H1 (cell line): ENCODE data around the gene CNN3. TPM values are rescaled to one million over a fixed set of nuclear protein-coding genes. Genes with fewer than 3 reads are reported as not detected.

Source experiments
- CTCF ChIA-PET: fragments of 300-600 bp; sonication (Branson Sonifier 250); formaldehyde crosslinking; loops from one replicate; lab custom pipeline; 2021; ENCODE audit not compliant: partially characterized antibody; lab: Charles Lee
- POLR2A ChIA-PET: fragments of 300-600 bp; sonication (Branson Sonifier 250); formaldehyde crosslinking; loops from one replicate; lab custom pipeline; 2021; ENCODE audit warnings: inconsistent platforms; ENCODE audit not compliant: partially characterized antibody; lab: Charles Lee
- DNase-seq, 2 experiments: peaks; one replicate each; pipeline versions ENCODE4 v3.0.0 to v3.0.0-alpha.2; 2010 to 2022; ENCODE audit warnings: low spot score in 2 of 2, low read depth in 1 of 2, mixed read lengths in 1 of 2
- FAIRE-seq: peaks from 2 replicates; lab custom pipeline; 2011; peaks lifted over from hg19 to GRCh38; lab: Jason Lieb, UNC
- H2AFZ ChIP-seq: 2 replicates; pipeline ENCODE4 v1.8.1; 2012; ENCODE audit warnings: low read length, inconsistent platforms
- H2AK5ac ChIP-seq: 2 replicates; pipeline ENCODE4 v1.6.1; 2013; ENCODE audit warnings: low read depth, low read length
- H2BK120ac ChIP-seq: replicated peaks from 2 replicates; pipeline ENCODE3; 2013; ENCODE audit warnings: low read depth, low read length, inconsistent platforms
- H2BK12ac ChIP-seq: 2 replicates; pipeline ENCODE4 v1.6.1; 2013; ENCODE audit warnings: low read depth, low read length
- H2BK15ac ChIP-seq: 2 replicates; pipeline ENCODE4 v1.6.1; 2013; ENCODE audit warnings: low read length
- H2BK20ac ChIP-seq: 2 replicates; pipeline ENCODE4 v1.6.1; 2013; ENCODE audit warnings: low read length
- H2BK5ac ChIP-seq: 2 replicates; pipeline ENCODE4 v1.6.1; 2013; ENCODE audit warnings: low read depth, low read length
- H3K14ac ChIP-seq: 2 replicates; pipeline ENCODE4 v1.6.1; 2013; ENCODE audit warnings: inconsistent platforms; ENCODE audit not compliant: insufficient read length
- H3K18ac ChIP-seq: 2 replicates; pipeline ENCODE4 v1.6.1; 2013; ENCODE audit warnings: low read length; ENCODE audit errors: extremely low read depth
- H3K23ac ChIP-seq: 2 replicates; pipeline ENCODE4 v1.6.1; 2013; ENCODE audit warnings: inconsistent platforms; ENCODE audit not compliant: insufficient read length
- H3K23me2 ChIP-seq: 2 replicates; pipeline ENCODE4 v1.6.1; 2013; ENCODE audit warnings: low read depth, low read length
- H3K27ac ChIP-seq: 2 replicates; pipeline ENCODE4 v1.6.1; 2011; ENCODE audit warnings: low read depth, low read length, inconsistent platforms
- H3K27me3 ChIP-seq, 4 experiments: replicated peaks in 1 of 4; 1 replicate in 1 of 4; 2 replicates in 3 of 4; pipeline versions ENCODE4 v1.6.1 to v1.8.1; 2011 to 2013; ENCODE audit warnings: low read length in 3 of 4, mild to moderate bottlenecking in 3 of 4, inconsistent platforms in 2 of 4, mixed read lengths in 2 of 4, moderate library complexity in 1 of 4; ENCODE audit not compliant: control insufficient read depth in 3 of 4, insufficient read depth in 3 of 4; ENCODE audit errors: extremely low read depth in 1 of 4
- H3K36me3 ChIP-seq, 4 experiments: 2 replicates each; pipeline versions ENCODE4 v1.6.1 to v1.8.1; 2011 to 2013; ENCODE audit warnings: mild to moderate bottlenecking in 4 of 4, low read length in 3 of 4, moderate library complexity in 2 of 4, control low read depth in 1 of 4, inconsistent platforms in 1 of 4; ENCODE audit not compliant: insufficient read depth in 4 of 4, control insufficient read depth in 2 of 4
- H3K4ac ChIP-seq: replicated peaks from 2 replicates; pipeline ENCODE3; 2013; ENCODE audit warnings: low read length, low read depth, mixed read lengths, inconsistent platforms; ENCODE audit not compliant: insufficient read length
- H3K4me1 ChIP-seq, 4 experiments: replicated peaks in 1 of 4; 1 replicate in 1 of 4; 2 replicates in 3 of 4; pipeline versions ENCODE4 v1.6.1 to v1.8.1; 2011 to 2013; ENCODE audit warnings: low read length in 3 of 4, inconsistent platforms in 2 of 4, mixed read lengths in 1 of 4; ENCODE audit not compliant: insufficient read depth in 4 of 4, control insufficient read depth in 3 of 4
- H3K4me2 ChIP-seq, 2 experiments: 2 replicates each; pipeline versions ENCODE4 v1.6.1 to v1.8.1; 2011 to 2013; ENCODE audit warnings: low read depth in 2 of 2, low read length in 2 of 2, control low read depth in 1 of 2, inconsistent platforms in 1 of 2, mild to moderate bottlenecking in 1 of 2; ENCODE audit not compliant: insufficient read depth in 1 of 2
- H3K4me3 ChIP-seq, 4 experiments: fragments of 200-600, 300-600 bp in 1 of 4; sonication (generic), shearing (Covaris generic), sonication (Bioruptor Twin) in 1 of 4; 2 replicates each; pipeline versions ENCODE4 v1.5.1 to v1.8.1; 2011 to 2016; ENCODE audit warnings: low read length in 4 of 4, low read depth in 3 of 4, control low read depth in 2 of 4, inconsistent platforms in 2 of 4, mild to moderate bottlenecking in 2 of 4, mixed read lengths in 1 of 4, moderate library complexity in 1 of 4; ENCODE audit not compliant: insufficient read depth in 2 of 4; ENCODE audit errors: extremely low read depth in 1 of 4
- H3K56ac ChIP-seq: replicated peaks from 2 replicates; pipeline ENCODE3; 2013; ENCODE audit warnings: low read depth, mild to moderate bottlenecking, mixed read lengths, low read length, inconsistent platforms; ENCODE audit not compliant: insufficient read length
- H3K79me1 ChIP-seq: 2 replicates; pipeline ENCODE4 v1.6.1; 2013; ENCODE audit warnings: low read depth, low read length, control low read depth
- H3K79me2 ChIP-seq, 2 experiments: 2 replicates each; pipeline versions ENCODE4 v1.6.1 to v1.8.1; 2012 to 2013; ENCODE audit warnings: low read length in 2 of 2, mild to moderate bottlenecking in 2 of 2, inconsistent platforms in 1 of 2; ENCODE audit not compliant: insufficient read depth in 2 of 2, control insufficient read depth in 1 of 2
- H3K9ac ChIP-seq, 4 experiments: replicated peaks in 1 of 4; 1 replicate in 1 of 4; 2 replicates in 3 of 4; pipeline versions ENCODE4 v1.6.1 to v1.8.1; 2011 to 2013; ENCODE audit warnings: low read depth in 3 of 4, low read length in 3 of 4, control low read depth in 2 of 4, mild to moderate bottlenecking in 2 of 4, moderate library complexity in 2 of 4, inconsistent platforms in 1 of 4; ENCODE audit errors: extremely low read depth in 1 of 4
- H3K9me3 ChIP-seq, 2 experiments: 2 replicates each; pipeline versions ENCODE4 v1.6.1 to v1.8.1; 2012 to 2013; ENCODE audit warnings: mild to moderate bottlenecking in 2 of 2, moderate library complexity in 2 of 2, control low read depth in 1 of 2, inconsistent platforms in 1 of 2, low read depth in 1 of 2, low read length in 1 of 2, mixed read lengths in 1 of 2; ENCODE audit not compliant: insufficient read depth in 2 of 2
- H4K20me1 ChIP-seq, 2 experiments: replicated peaks in 1 of 2; 2 replicates each; pipeline versions ENCODE3 to v1.8.1; 2011 to 2013; ENCODE audit warnings: inconsistent platforms in 2 of 2, low read length in 2 of 2, mild to moderate bottlenecking in 1 of 2; ENCODE audit not compliant: insufficient read depth in 2 of 2, control insufficient read depth in 1 of 2
- H4K5ac ChIP-seq: 2 replicates; pipeline ENCODE4 v1.6.1; 2013; ENCODE audit warnings: low read length, low read depth, mixed read lengths, inconsistent platforms; ENCODE audit not compliant: insufficient read length
- H4K8ac ChIP-seq: 2 replicates; pipeline ENCODE4 v1.8.0; 2013; ENCODE audit warnings: mild to moderate bottlenecking, moderate library complexity, low read length, inconsistent platforms; ENCODE audit not compliant: insufficient read depth; ENCODE audit errors: extremely low read depth
- H4K91ac ChIP-seq: replicated peaks from 2 replicates; pipeline ENCODE3; 2013; ENCODE audit warnings: low read length, mixed read lengths, inconsistent platforms; ENCODE audit not compliant: insufficient read length
- ATF3 ChIP-seq: IDR thresholded peaks from 2 replicates; pipeline ENCODE4 v1.6.1; 2011; ENCODE audit warnings: low read depth, mild to moderate bottlenecking, low read length; ENCODE audit not compliant: insufficient read depth
- CBX8 ChIP-seq: fragments of 300-800, 300-1000 bp; sonication (generic); IDR thresholded peaks from 2 replicates; pipeline ENCODE4 v1.7.1; 2016; ENCODE audit warnings: low read depth, low read length, borderline replicate concordance
- CHD1 ChIP-seq: IDR thresholded peaks from 2 replicates; pipeline ENCODE4 v1.6.1; 2012; ENCODE audit warnings: low read depth, low read length, improper control_type of control experiment
- CHD2 ChIP-seq: IDR thresholded peaks from 2 replicates; pipeline ENCODE4 v1.6.1; 2012; ENCODE audit warnings: low read length, improper control_type of control experiment
- CTBP2 ChIP-seq: IDR thresholded peaks from 2 replicates; pipeline ENCODE4 v1.7.0; 2011; ENCODE audit warnings: borderline replicate concordance, mild to moderate bottlenecking, moderate library complexity, mixed read lengths, low read length; ENCODE audit not compliant: insufficient read depth, insufficient read length
- EGR1 ChIP-seq: IDR thresholded peaks from 2 replicates; pipeline ENCODE4 v1.6.1; 2011; ENCODE audit warnings: low read depth, low read length, borderline replicate concordance
- FOSL1 ChIP-seq: IDR thresholded peaks from 2 replicates; pipeline ENCODE4 v1.6.1; 2011; ENCODE audit warnings: mild to moderate bottlenecking, low read depth, low read length, moderate library complexity; ENCODE audit not compliant: insufficient read depth
- NANOG ChIP-seq: IDR thresholded peaks from 2 replicates; pipeline ENCODE4 v1.6.1; 2011; ENCODE audit warnings: low read length, low read depth, mild to moderate bottlenecking, inconsistent platforms; ENCODE audit not compliant: insufficient read depth, poor library complexity, severe bottlenecking
- PHF8 ChIP-seq: fragments of 200-600 bp; sonication (generic); conservative IDR thresholded peaks from 2 replicates; pipeline ENCODE4 v1.7.1; 2012; ENCODE audit warnings: low read depth, mild to moderate bottlenecking, inconsistent platforms, low read length, moderate library complexity
- POLR2AphosphoS5 ChIP-seq: IDR thresholded peaks from 2 replicates; pipeline ENCODE4 v1.6.1; 2011; ENCODE audit warnings: low read depth, low read length
- POU5F1 ChIP-seq: IDR thresholded peaks from 2 replicates; pipeline ENCODE4 v1.6.1; 2011; ENCODE audit warnings: low read depth, mild to moderate bottlenecking, low read length, moderate library complexity
- RNF2 ChIP-seq: fragments of 200-900, 300-1000 bp; sonication (generic); IDR thresholded peaks from 2 replicates; pipeline ENCODE4 v1.7.1; 2016; ENCODE audit warnings: borderline replicate concordance, low read depth, mild to moderate bottlenecking, antibody characterized with exemption, low read length; ENCODE audit not compliant: poor library complexity, severe bottlenecking; ENCODE audit errors: missing control alignments
- SP4 ChIP-seq: IDR thresholded peaks from 2 replicates; pipeline ENCODE4 v1.6.1; 2012; ENCODE audit warnings: low read length, inconsistent platforms
- TEAD4 ChIP-seq: IDR thresholded peaks from 2 replicates; pipeline ENCODE4 v1.6.1; 2012; ENCODE audit warnings: low read depth, low read length, inconsistent platforms, mixed read lengths
- WGBS, 2 experiments: shearing (Covaris generic) in 1 of 2; methylation state at CpG; one replicate each; pipeline versions ENCODE4 v1.1.6 to v1.1.7; 2013 to 2015; ENCODE audit warnings: low lambda C conversion rate in 2 of 2, mixed read lengths in 2 of 2, inconsistent platforms in 1 of 2, low coverage in 1 of 2, missing lambda C conversion rate in 1 of 2; ENCODE audit not compliant: insufficient replicate concordance in 2 of 2, insufficient coverage in 1 of 2, insufficient read length in 1 of 2; ENCODE audit errors: extremely low coverage in 1 of 2, missing lambda C conversion rate in 1 of 2; 5-methylcytosine and 5-hydroxymethylcytosine counted together
- polyA plus RNA-seq, 7 experiments: library from polyadenylated mRNA; depleted of rRNA in 3 of 7; stranded (reverse) in 5 of 7; unstranded in 2 of 7; fragments of >200 nt in 5 of 7; fragments of 200-250 nt in 2 of 7; gene quantifications; 1 replicate in 5 of 7; 2 replicates in 1 of 7; 4 replicates in 1 of 7; pipeline versions ENCODE4 v1.2.1 to v1.2.3, GENCODE V29; 2011 to 2013; ENCODE audit warnings: missing spikeins in 2 of 7, mixed read lengths in 2 of 7
- total RNA-seq: library from RNA; stranded (reverse); fragmentation: NEBNext Ultra II Directional; extraction: Animal tissue kit (Norgen Biotek cat#: 25700); gene quantifications from 2 replicates; pipeline ENCODE4 v1.2.1, GENCODE V29; 2021

Gene CNN3
- total and polyA plus RNA-seq, 2 of the 8 experiments (the other 6 are each of a cell fraction or from before 2014, with no cell fraction given) = 134 to 266 TPM

- Histone ChIP-seq H2BK12ac (no peak overlapping the region), H4K91ac (no peak overlapping the region), H3K27me3 (no peaks in the 10 kb centered on the region), H3K79me2 (no peaks in the 10 kb centered on the region), H3K23ac (no peak overlapping the region), H4K20me1 (no peaks in the 10 kb centered on the region), H3K4me3 (no peak overlapping the region), H3K4me1 (no peaks in the 10 kb centered on the region), H4K8ac (no peak overlapping the region), H2BK120ac (no peak overlapping the region), H3K9ac (no peak overlapping the region), H3K23me2 (no peaks in the 10 kb centered on the region), H2BK5ac (no peak overlapping the region), H4K5ac (no peak overlapping the region), H3K14ac (no peak overlapping the region), H3K56ac (no peak overlapping the region), H3K27ac (no peak overlapping the region), H3K79me1 (no peaks in the 10 kb centered on the region), H3K9me3 (no peaks in the 10 kb centered on the region), H2AK5ac (no peak overlapping the region), H3K18ac (no peak overlapping the region), H2BK20ac (no peak overlapping the region), H2BK15ac (no peak overlapping the region), H3K36me3 (no peaks in the 10 kb centered on the region), H3K4ac (no peak overlapping the region), H2AFZ (no peak overlapping the region), H3K4me2 (no peak overlapping the region)
- no peak for TF ChIP-seq CBX8
- TF ChIP-seq EGR1 = no peak
- TF ChIP-seq ATF3 = no peak
- TF ChIP-seq PHF8 = no peak
- TF ChIP-seq CHD1 = no peak
- no peak for TF ChIP-seq FOSL1
- no peak for TF ChIP-seq SP4
- TF ChIP-seq CHD2 = no peak
- no peak for TF ChIP-seq RNF2
- no peak for TF ChIP-seq TEAD4
- TF ChIP-seq POLR2AphosphoS5 = no peak
- TF ChIP-seq NANOG = no peak
- TF ChIP-seq POU5F1 = no peak
- no peak for TF ChIP-seq CTBP2
- DNase-seq (no peak), FAIRE-seq (no peak)
- WGBS, 2 experiments = 73% methylated on average over 3 of the region's 3 CpGs; no CpG with 5 or more reads in 1 of the 2 experiments
- ChIA-PET POLR2A (no interaction called here), CTCF (interaction anchor here (0.6 to 1.4 kb wide), 3 partner anchors 37 to 236 kb away, joined by 3 to 5 read pairs (median 4); no protein-coding TSS in a partner anchor)
Observed at GRCh38 chr1:94961988-94962387, 35.1 kb upstream of the CNN3 start.
